ENCODE results near the gene DIPK1C.

DIPK1C gene

GRCh38 chr18:74482697-74483096, 25.6 kb upstream of the DIPK1C start:
- DNase-seq (ENCODE audit: low read depth): no peak

DNA sequence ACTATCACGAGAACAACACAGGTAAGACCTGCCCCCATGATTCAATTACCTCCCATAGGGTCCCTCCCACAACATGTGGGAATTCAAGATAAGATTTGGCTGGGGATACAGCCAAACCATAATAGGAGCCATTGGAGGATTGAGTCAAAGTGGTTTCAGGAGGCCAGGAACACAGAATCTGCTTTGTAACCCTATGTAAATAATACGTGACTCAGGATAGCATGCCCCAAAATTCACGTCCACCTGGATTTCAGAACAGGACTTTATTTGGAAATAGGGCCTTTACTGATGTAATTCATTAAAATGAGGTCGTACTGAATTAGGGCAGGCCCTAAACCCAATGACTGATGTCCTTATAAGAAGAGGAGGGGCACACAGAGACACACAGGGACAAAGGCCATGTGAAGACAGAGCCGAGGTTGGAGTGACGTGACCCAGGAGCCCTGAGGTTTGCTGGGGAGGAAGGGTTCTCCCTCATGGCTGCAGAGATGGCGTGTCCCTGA, 23.1 kb upstream of the DIPK1C start:
- no peak for DNase-seq (ENCODE audit: low read depth)

- no peak for DNase-seq (ENCODE audit: low read depth)
Observed at GRCh38 chr18:74479486-74480148, 22.5 kb upstream of the DIPK1C start.

GRCh38 chr18:74478880-74479279, 21.8 kb upstream of the DIPK1C start:
- DNase-seq (ENCODE audit: low read depth): no peak

GRCh38 chr18:74478316-74478715, 21.2 kb upstream of the DIPK1C start:
- DNase-seq (ENCODE audit: low read depth): no peak

DNA sequence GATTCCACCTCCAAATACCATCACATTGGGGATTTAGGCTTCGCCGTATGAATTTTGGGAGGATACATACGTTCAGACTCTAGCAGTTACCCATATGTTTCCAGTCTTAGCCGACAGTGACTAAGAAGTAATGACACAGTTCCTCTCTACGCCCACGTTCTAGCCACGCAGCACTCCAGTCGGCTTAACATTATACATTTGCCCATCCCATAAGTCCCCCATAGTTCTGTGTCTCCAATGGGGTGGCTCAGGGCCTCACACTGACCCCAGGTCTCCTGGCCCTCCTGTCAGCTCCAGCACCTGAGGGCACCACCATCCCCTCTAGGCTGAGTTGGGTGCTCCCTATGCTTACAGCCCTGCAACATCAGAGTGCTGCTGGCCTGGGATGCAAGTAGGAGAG, 20.7 kb upstream of the DIPK1C start:
- DNase-seq (ENCODE audit: low read depth): no peak

GRCh38 chr18:74476140-74476539, 19.0 kb upstream of the DIPK1C start:
- DNase-seq (ENCODE audit: low read depth): no peak

DNA sequence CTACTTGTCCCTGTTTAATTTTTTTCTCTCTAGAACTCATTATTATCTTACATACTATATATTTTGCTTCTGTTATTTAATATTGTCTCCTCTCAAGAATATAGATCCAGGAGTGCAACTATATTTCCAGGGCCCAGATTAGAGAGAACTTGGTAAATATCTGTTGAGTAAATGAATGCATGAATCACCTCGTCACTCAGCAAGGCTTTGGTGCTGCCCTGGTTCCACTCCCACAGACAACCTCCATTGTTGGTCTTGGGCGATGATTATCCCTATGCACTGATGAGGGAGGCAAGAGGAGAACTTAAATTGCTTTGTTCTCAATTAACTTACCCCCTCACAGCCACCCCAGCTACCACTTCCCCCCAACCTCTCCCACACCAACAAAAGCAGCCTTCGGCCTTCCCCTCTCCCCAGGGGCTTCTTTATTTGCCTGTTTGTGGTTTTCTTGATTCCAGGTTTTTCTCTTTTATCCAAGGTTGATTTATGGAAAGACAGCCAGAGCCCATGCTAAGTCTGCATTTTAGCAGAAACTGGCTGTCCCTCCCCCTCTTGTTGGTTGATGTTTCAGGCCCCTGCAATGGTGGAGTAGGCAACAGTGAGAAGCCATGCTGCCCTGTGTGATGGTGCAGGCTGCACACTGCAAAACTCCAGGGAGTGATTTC, 17.0 kb upstream of the DIPK1C start:
- no peak for DNase-seq (ENCODE audit: low read depth)

DNA sequence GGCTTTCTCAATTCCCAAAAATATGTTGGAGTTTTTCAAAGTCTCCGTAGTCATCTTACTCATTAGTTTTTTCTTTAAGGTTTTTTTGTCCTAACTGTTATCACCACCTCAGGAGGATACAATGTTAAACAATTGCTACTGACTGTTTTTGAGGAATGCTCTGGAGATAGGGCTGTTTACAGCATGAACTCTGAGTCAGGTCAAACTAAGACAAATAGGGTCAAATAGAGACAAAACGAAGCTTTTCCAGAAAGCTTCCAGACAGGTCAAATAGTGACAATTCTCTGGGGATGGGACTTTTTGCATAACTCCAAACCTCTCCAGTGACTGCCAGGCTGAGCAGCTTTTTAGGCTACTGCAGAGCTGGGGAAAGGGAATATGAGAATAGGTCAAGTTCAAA, 15.2 kb upstream of the DIPK1C start:
- DNase-seq (ENCODE audit: low read depth): no peak

DNA sequence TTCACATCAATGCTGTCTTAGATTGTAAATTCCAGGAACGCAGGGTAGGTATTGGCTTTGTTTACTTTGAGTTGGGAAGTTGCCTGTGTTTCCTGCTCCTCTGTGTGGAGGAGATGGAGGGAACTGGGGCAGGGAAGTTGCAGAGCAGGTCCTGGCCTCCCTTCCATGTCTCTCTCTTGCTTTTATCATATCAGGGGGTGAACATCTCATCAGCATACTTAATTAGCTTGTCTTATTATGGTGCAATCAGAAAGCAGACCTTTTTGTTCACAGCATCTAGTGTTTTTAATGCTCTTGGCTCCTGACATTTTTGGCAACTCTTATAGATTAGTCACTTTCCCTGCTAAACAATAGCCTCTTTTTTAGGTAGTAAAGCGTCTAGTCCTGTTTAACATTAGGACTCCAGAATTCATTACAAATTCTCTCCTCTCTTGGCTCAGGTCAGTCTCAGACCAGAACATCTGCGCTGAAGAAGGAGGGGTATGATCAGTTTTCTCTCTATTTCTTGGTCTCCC, 11.5 kb upstream of the DIPK1C start:
- no peak for DNase-seq (ENCODE audit: low read depth)

DNA sequence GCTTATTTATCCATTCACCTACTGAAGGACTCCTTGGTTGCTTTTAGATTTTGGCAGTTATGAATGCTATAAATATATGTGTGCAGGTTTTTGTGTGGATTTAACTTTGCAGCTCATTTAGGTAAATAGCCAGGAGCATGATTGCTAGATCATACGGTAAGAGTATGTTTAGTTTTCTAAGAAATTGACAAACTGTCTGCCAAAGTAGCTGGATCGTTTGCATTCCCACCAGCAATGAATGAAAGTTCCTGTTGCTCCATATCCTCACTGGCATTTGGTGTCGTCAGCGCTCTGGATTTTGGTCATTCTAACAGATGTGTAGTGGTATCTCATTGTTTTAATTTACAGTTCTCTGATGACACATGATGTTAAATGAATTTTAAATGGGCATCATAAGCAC, 8.7 kb upstream of the DIPK1C start:
- no peak for DNase-seq (ENCODE audit: low read depth)

GRCh38 chr18:74463983-74464382, 6.9 kb upstream of the DIPK1C start:
- no peak for DNase-seq (ENCODE audit: low read depth)

DNA sequence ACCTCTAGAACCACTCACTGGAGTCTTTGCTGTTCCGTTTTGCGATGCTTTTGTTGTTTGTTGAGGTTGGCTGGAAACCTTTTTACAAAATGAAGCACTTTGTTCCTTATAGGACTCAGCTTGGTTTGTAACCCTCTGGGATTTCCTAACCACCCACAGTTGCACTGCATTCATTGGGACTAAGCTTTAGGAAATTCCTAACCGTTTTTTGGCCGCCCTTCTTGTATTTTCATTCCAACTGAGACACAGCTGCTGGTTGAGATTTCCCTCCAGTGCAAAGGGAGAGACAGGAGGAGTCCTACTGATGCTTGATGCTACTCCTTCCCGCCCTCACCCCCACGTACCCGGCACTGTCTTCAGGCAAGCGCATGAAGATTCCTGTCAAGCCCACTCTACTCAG, 6.1 kb upstream of the DIPK1C start:
- DNase-seq (ENCODE audit: low read depth): no peak

- DNase-seq (ENCODE audit: low read depth): no peak
Observed at GRCh38 chr18:74460825-74461224, 3.7 kb upstream of the DIPK1C start.

DNA sequence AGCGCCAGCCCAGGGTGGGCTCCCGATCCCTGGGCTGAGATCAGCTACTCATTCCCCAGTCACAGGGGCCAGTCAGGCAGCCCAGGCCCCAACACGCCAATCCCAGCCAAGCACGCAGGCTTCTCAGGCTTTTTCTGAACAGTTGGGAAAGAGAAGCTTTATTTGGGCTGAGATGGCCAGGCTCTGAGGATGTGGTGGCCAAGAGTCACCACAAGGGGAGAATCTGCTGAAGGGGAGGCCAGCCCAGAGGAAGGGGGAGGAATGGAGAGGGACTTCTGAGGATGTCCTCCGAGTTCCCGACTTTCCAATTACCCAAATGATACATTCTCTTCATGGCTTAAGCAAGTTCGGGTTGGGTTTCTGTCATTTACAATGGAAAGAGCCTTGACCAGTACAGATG, 2.8 kb upstream of the DIPK1C start:
- DNase-seq (ENCODE audit: low read depth): no peak

DNA sequence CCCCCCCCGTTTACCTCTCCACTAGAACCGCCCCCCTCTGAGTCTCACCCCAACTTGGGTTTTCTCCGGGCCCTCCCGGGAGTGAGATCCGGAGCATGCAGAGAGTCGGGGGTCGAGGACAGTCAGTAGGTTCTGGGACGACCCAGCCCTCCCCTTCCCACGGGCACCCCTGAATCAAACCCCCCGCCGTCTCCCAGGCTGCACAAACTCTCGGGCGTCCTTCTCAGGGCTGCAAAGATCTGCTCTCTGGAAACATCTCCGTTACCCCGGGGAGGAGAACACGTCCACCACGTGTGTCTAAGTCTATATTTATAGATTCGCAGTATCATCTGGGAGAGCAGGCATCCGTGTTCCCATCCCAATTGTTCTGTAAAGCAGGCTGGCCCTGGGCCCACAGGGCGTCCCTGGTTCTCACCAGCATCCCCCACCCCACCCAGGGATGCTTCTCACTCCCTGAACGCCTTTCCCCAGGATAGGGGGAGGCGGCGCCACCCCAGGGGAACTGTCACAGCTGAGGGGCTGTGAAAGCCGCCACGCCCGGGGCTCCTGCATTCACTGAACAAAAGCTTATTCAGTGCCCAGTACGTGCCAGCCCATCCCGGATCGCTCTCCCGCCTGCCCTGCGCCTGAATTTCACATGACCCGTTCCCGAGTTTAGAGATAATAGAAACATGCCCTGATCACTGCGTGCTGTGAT, 765 bp upstream of the DIPK1C start:
- no peak for DNase-seq (ENCODE audit: low read depth)

DNA sequence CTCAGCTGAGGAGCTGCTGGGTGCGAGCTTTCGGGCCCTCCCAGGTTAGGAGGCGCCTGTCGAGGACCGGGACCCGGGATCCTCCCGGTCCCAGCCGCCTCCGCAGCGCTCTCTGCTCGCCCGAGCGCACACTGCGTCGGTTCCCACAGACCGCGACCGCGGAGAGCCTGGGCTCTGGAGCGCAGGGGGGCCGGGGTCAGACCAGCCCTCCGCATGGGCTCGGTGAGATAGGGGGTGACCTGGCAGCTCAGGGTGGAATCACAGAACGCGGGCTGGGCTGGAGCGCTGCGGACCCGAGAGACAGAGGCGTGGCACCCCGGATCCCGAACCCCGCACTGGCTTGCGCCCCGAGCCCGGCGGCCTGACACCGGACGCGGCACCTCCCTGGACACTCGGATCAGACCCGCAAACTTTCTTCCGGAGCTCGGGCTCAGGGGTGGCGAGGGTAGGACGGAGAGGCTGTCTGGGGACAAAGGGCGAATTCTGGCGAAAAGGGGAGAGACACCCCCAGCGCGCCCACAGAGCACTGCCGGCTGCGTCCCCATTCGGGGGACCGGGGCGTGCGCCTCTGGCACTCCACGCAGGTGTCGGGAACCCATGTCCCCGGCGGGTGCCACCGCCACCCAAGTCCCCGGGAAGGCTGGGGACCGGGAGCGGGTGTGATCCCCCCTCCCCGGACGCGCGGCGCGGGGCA, 612 bp downstream of the DIPK1C start:
- no peak for DNase-seq (ENCODE audit: low read depth)

GRCh38 chr18:74456017-74456348, 1.1 kb downstream of the DIPK1C start:
- no peak for DNase-seq (ENCODE audit: low read depth)

GRCh38 chr18:74455386-74455785, 1.7 kb downstream of the DIPK1C start:
- no peak for DNase-seq (ENCODE audit: low read depth)

GRCh38 chr18:74454279-74454751, 2.8 kb downstream of the DIPK1C start:
- DNase-seq (ENCODE audit: low read depth): no peak

DNA sequence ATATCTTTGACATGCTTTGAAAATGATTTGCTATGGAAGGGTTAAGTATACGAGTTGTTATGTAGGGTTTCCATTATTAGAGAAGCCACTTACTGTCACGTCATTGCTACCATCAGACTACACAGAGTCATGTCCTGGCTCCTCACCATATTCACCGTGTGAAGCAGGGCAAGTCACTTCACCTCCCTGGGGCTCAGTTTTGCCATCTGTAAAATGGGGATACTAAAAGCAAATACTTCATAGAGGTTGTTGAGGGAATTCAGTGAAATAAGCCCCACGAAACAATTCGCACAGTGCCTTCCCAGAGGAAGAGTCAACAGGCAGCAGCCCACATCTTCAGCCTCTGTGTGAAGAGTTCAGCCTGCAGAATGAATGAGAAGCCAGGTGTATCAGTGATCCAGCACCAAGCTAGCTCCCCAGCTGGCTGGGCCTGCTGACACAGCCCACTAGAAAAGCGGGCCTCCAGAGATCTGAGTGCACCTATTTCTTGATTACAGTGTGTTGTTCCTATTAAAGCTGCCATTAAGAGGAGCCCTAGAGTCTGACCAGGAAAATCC, 3.4 kb downstream of the DIPK1C start:
- no peak for DNase-seq (ENCODE audit: low read depth)

- DNase-seq (ENCODE audit: low read depth): no peak
Observed at GRCh38 chr18:74453016-74453566, 4.0 kb downstream of the DIPK1C start.
